Islet of Langerhans (tissue), 1 donor: ENCODE results near the gene TEDC2.
"Not testable (repeated sequence)": the region's sequence is repeated elsewhere in the genome, so short reads cannot be mapped to it uniquely, and the experiment has no call there.

Experiments used
- FAIRE-seq: peaks from one replicate; lab custom pipeline; 2011; peaks lifted over from hg19 to GRCh38; lab: Jason Lieb, UNC

TEDC2 gene

DNA sequence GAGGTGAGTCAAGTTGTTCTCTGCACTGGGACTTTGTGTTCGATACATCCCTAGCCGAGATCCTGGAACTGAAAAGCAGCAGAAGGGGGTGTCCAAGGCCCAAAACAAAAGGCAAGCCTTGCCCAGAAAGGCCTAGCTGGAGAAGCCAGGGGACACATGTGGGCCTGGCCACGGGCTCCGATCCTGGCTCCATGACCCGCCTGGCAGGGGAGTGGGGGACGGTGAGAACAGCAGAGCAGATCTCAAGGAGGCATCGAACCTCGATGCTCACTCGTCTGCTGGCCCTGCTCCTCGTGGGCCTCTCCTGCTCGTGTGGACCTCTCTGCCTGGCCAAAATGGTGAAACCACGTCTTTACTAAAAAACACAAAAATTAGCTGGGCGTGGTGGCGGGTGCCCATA is 21.8 kb upstream of the TEDC2 start:
- no peak for FAIRE-seq

DNA sequence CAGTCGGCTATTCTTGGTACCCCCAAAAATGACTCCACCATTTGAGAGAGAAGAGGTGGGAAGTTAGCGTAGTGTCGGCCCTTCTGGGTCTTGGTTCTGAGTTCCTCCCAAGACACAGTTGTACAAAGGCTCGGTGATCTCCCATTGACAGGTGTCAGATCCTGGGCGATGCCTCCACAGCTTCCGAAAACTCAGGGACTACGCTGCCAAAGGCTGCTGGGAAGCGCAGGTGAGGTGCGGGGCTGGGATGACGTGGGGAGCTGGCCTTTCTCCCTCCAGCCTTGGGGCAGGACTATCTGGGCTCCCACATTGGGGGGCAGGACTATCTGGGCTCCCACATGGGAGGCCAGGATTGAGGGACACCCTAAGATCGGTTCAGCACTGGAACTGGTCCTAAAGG is 20.3 kb upstream of the TEDC2 start:
- no peak for FAIRE-seq

DNA sequence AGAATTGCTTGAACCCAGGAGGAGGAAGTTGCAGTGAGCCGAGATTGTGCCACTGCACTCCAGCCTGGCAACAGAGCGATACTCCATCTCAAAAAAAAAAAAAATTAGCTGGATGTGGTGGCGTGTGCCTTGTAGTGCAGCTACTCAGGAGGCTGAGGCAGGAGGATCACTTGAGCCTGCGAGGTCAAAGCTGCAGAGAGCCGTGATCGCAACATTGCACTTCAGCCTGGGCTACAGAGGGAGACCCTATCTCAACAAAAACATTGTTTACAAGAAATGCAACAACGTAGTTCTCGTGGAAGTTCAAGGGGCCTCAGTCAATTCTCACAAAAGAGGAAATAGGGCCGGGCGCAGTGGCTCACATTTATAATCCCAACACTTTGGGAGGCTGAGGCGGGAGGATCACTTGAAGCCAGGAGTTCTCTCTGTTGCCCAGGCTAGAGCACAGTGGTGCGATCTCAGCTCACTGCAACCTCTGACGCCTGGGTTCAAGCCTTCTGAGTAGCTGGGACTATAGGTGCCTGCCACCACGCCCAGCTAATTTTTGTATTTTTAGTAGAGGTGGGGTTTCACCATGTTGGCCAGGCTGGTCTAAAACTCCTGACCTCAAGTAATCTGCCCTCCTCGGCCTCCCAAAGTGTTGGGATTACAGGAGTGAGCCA is 18.6 kb upstream of the TEDC2 start:
- not testable (repeated sequence) for FAIRE-seq

DNA sequence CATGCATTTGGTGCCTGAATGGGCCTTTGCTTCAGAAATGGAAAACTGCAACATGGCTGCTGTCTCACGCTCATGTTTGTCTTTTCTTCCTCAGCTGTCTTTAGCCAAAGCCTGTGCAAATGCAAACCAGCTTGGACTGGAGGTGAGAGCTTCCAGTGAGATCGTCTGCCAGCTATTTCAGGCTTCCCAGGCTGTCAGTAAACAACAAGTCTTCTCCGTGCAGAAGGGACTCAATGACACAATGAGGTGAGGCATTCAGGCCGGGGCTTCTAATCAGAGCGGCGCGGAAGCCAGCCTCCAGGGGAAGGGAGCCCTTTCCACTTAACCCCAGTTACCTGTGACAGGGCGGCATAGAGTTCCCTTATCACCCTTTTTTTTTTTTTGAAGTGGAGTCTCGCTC is 16.4 kb upstream of the TEDC2 start:
- no peak for FAIRE-seq

DNA sequence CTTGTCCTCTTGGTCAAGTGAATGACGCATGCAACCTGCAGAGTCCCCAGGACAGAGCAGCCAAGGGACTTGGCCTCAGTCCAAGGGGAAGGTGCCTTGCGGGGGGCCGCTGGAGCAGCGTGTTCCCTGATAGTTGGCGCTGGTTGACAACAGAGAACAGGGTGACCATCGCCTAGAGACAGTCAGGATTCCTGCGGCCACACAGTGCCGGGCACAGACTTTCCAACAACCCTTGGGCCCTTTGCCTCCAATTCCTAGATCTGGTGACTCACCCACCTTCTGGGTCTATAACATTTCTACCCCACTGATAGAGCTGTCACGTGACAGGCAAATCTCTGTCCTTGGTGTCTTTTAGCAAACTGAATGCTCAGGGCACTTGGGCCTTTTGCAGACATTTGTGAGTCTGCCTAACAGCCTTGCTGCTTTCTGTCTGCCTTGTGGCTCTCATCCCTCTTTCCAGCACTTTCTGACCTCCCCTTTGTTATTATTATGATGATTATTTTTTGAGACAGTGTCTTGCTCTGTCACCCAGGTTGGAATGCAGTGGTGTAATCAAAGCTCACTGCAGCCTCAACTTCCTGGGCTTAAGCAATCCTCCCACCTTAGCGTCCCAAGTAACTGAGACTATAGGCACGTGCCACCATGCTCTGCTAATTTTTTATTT is 11.9 kb upstream of the TEDC2 start:
- FAIRE-seq = no peak

DNA sequence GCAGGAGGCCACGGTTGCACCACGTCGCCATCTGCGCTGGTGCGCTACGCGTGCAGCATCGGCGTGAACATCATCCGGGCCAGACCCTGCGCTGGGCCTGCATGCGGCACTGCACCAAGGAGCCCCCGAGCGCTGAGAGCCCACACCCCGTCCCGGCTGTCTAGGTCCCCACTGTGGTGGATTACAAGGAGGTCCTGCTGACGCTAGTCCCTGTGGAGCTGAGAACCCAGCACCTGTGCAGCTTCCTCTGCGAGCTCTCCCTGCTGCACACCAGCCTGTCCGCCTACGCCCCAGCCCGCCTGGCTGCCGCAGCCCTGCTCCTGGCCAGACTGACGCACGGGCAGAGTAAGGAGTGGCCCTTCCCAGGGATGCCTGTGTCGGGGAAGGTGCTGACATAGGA is 10.8 kb upstream of the TEDC2 start:
- FAIRE-seq = no peak

DNA sequence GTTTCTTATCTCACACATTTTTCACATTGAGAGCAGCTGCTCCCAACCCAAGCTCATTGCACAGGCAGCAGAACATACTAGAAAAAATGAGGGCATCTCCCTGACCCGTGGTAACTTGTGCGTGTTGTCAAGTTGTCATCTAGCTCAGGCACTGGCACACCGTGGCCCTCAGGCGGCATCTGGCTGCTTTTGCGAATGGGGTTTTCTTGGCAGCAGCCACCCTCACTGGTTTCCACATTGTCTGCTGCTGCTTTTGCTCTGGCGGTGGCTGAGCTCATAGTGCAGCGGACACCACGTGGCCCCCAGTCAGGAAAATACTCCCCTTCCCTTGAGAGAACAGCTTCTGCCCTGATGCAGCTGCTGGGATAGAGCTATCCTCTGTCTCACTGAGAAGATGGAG is 9.4 kb upstream of the TEDC2 start:
- FAIRE-seq = no peak

DNA sequence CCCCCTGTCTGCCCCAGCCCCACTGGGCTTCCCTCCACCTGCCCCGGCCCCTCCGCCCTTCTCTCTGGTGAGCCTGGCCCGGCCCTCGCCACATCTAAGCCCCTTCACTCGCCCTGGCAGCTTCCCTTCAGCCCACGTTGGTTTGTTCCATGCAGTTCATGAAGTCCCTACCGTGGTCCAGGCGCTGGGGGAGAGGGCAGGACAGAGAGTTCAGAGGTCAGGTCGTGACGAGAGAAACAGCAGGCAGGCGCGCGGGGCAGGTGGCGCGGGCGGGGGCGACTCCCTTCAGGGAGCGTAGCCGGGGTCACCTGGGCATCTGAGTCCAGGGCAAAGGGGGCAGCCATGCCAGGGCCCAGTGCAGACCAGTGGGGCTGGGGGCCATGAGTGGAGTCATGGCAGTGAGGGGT is 8.9 kb upstream of the TEDC2 start:
- FAIRE-seq = no peak

DNA sequence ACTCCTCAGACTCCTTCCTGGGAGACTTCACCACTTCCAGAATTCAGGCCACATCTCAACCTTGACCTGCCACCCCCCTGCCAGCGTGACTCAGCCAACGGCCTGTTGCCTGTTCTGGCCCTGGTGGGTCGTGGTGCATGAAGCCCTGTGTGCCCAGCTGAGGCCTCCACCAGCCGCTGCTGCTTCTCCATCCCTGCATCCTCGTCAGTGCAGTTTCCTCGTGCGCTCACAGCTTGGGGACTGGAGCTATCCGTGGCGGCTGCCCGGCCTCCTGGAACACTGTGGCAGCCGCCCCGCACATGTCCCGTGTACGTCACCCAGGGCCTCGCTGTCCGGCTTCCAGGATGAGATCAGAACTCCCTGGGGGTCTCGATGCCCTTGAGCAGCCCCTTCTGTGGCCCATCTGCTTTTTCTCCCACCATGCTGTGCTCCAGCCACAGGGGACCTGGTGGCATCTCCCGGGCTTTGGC is 8.0 kb upstream of the TEDC2 start:
- FAIRE-seq = no peak

DNA sequence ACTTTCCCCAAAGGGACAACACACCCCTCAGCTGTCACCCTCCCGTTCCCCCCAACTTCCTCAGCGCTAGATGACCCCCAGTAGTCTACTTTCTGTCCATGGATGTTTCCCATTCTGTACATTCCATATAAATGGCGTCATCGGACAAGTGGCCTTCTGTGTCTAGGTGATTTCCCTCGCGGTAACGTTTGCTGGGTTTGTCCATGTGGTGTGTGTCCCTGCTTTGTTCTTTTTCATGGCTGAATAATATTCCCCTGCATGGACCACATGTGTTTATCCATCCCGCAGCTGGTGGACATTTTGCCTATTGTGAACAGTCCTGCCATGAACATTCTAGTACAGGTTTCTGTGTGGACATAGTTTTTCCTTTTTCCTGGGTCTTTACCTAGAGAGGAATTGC is 7.3 kb upstream of the TEDC2 start:
- no peak for FAIRE-seq

DNA sequence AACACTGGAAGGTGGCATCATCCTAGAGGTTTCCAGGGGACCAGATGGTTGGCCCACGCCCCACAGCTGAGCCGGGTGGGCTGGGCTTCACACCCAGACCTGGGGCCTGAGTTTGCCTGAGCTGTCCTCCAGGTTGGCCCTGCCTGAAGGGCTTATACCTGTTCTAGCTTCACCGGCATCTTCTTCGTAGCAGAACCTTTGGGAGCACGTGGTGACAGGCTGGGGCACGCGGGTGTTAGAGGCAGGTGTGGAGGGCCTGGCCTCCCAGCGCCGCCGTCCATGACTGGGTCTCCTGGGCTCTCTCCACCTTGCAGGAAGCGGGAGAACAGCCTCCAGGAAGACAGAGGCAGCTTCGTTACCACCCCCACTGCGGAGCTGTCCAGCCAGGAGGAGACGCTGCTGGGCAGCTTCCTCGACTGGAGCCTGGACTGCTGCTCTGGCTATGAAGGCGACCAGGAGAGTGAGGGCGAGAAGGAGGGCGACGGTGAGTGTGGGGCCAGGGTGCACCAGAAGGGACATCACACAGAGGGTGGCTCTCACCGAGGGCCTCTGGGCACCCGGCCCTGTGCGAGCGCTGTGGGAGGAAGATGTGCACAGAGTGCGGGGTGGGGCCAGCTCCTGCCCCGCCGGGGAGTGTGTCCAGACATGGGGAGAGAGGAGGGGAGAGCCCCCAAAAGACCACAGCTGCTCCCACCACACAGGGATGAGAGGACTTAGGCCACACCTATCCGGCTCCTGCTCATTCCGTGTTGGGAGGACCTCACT is 4.6 kb upstream of the TEDC2 start:
- FAIRE-seq = no peak

DNA sequence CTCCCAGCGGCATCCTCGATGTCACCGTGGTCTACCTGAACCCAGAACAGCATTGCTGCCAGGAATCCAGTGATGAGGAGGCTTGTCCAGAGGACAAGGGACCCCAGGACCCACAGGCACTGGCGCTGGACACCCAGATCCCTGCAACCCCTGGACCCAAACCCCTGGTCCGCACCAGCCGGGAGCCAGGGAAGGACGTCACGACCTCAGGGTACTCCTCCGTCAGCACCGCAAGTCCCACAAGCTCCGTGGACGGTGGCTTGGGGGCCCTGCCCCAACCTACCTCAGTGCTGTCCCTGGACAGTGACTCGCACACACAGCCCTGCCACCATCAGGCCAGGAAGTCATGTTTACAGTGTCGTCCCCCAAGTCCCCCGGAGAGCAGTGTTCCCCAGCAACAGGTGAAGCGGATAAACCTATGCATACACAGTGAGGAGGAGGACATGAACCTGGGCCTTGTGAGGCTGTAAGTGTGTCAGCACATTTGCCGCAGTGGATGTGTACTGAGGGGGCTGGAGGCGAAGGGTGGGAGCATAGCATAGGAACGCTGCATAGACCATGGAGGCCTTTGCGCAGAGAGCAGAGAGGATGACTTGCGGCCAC is 3.3 kb upstream of the TEDC2 start:
- FAIRE-seq = no peak

DNA sequence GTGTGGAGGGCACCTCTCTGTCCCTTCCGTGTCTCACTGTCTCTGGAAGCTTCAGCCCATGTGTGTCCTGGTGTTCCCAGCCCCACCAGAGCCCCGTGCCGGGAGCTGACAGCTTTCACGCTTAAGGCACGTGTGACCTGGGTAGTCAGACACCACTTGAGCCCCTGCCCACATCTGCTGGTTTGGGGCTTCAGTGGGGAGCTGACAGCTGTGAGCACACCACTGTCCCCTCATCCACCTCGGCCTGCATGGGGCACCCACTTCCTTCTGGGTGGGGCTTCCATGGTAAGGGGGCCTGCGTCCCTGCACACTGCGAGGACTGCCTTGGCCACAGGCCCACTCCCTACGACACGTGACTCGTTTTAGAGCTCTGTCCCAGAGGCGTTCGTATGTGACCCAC is 2.6 kb upstream of the TEDC2 start:
- no peak for FAIRE-seq

DNA sequence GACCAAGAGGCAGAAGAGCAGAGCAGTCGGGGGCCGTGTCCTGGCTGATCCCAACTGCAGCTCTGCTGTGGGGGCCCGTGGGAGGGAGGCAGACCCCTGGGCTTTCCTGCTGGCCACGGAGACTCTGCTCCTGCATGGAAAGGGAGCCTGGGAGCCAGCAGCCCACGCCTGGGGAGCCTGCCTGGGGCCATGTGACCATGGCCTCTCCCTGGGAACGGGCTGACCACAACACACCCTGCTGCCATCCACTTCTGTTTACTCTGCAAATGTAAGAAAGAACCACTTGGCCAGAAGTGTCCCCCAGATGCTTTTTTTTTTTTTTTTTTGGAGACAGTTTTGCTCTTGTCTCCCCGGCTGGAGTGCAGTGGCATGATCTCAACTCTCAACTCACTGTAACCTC is 2.0 kb upstream of the TEDC2 start:
- no peak for FAIRE-seq

DNA sequence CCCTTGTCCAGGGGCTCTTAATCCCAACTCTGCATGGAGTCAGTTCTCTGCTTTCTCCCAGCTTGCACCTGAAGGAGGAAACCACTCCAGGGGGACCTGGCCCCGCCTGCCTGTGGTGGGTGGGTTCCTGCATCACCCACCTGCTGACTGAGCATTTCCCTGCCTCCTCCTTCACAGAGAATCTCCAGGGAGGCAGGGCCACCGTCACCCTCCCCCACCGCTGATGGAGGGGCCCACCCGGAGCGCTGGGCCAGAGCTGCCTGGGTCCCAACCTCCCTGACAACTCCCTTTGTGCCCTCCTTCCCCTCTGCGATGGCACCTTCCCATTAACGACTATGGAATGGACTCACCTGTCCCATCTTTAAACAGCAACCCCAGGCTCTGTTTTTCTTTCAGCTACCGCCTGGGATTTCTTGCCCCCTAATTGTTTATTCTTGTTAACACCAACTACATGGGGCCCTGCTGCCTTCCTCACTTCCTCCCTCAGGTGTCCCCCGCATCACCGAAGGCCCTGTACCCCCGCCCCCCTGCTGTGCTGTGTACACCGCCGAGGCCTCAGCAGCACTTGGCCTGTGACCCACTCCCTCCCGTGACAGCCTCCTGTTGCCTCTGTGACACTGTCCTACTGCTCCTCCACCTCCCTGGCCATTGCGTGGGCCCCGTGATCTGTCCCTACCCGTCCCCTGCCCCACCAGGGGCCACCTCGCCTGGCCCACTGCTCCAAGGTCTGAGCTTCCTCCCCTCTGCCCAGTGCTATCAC is 842 bp upstream of the TEDC2 start:
- no peak for FAIRE-seq

DNA sequence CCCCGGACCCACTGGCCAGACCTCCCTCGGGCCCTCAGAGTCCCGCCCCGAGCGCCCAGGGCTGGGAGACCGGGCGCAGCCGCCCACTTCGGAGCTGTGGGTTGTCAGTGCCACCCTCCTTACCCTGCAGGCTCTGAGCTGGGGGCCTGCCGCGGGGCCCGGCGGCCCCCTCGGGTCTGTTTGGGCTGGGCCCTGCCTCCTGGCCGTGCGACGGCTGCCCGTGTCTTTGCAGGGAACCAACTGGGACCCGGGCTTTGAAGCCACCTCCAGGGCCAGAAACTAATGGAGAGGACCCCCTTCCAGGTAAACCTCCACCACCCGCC is 443 bp downstream of the TEDC2 start:
- no peak for FAIRE-seq

DNA sequence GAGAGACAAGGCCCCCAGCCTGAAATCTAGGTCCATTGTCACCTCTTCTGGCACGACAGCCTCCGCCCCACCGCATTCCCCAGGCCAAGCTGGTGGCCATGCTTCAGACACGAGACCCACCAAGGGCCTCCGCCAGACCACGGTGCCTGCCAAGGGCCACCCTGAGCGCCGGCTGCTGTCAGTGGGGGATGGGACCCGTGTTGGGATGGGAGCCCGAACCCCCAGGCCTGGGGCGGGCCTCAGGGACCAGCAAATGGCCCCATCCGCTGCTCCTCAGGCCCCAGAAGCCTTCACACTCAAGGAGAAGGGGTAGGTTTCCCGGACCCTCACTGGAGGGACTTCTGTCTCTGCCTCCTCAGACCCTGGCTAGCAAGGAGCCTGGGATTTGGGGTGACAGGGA is 1.0 kb downstream of the TEDC2 start:
- FAIRE-seq = no peak

DNA sequence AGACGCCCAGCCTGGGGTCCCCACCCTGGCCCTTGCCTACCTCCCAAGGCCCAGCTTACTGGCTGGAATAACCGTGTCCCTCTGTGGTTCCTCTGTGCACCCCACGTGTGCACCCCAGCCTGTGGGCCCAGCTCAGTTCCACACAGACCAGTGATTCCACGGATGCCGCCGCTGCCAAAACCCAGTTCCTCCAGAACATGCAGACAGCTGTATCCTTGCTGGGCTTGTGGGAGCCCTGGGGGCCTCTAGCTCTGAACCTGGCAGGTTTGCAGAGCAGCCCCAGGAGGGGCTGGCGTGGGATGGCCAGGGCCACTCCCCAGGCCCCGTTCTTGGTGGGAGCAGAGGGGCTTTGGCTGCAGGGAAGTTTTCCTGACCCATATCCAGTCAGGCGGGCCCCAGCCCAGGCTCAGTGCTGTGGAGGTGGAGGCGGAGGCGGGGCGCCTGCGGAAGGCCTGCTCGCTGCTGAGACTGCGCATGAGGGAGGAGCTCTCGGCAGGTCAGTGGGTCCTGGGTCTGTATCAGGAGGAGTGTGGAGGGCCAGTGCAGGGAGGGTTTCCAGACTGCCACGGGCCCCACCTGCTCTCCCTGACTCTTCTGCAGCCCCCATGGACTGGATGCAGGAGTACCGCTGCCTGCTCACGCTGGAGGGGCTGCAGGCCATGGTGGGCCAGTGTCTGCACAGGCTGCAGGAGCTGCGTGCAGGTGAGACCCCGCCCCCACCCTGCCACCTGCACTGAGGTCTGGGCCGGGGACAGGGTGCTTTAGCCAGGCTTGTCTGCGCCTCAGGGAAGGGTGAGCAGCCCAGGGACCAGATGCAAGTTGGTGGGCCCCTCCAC is 2.3 kb downstream of the TEDC2 start:
- FAIRE-seq = no peak

DNA sequence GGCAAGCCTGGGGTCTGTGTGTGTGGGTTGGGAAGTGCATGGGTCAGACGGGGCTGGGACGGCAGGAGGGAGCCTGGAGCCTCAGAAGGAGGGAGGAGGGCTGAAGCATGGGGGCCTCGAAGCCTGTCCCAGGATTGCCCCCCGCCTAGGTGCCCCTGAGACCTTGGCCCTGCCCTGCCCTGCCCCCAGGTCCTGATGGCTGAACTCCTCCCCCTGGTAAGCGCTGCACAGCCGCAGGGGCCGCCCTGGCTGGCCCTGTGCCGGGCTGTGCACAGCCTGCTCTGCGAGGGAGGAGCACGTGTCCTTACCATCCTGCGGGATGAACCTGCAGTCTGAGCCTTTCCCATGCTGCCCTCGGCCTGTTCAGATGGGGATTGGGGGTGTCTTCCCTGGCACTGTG is 4.4 kb downstream of the TEDC2 start:
- FAIRE-seq = no peak

DNA sequence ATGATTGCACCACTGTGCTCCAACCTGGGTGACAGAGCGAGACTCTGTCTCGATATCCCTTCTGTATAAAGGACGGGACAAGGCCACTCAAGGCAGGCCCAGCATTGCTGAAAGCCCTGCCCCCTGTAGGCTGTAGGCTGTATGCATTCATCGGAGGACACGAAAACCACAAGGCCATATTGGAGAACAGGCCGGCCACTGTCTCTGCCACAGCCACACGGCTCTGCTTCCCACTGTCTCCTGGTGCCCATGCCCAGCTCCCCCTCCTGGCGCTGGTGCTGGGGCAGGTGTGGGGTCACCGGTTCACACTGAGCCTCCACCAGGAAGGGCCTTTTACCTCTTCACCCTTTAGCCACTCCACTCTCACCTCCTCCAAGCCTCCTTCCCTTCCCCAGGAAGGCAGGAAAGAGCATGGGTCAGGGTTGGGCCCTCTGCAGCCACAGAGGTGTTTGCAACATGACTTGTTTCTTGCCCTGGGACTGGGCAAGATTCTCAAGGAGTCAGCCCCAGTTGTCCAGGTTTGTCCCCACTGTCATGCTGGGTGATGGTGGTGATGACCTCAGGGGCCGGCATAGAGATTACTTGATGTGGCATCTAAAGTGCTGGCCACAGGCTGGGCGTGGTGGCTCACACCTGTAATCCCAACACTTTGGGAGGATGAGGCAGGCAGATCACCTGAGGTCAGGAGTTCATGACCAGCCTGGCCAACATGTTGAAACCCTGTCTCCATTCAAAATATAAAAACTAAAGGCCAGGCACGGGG is 5.9 kb downstream of the TEDC2 start:
- FAIRE-seq = no peak
